Right atrium auricular region (tissue), 2 donors: ENCODE results near the gene DQX1. TPM values are rescaled to one million over a fixed set of nuclear protein-coding genes. Genes with fewer than 3 reads are reported as not detected.
A peak's percentile ranks its signal among the peaks of the same experiment; 100 is the strongest.

Experiments used
- DNase-seq: peaks from one replicate; pipeline ENCODE4 v3.0.0-alpha.2; 2019; ENCODE audit warnings: low spot score
- H3K27ac ChIP-seq, 2 donors: fragments of 200-600 bp; sonication (generic); 1 replicate in 1 of 2; 2 replicates in 1 of 2; pipeline ENCODE4 v1.5.1; 2016 to 2019
- H3K27me3 ChIP-seq, 2 donors: fragments of 200-600 bp; sonication (generic); one replicate each; pipeline versions ENCODE4 v1.5.1 to v1.6.0; 2017 to 2019
- H3K36me3 ChIP-seq: fragments of 200-600 bp; sonication (generic); one replicate; pipeline ENCODE4 v1.5.1; 2016
- H3K4me1 ChIP-seq, 2 donors: fragments of 200-600 bp; sonication (generic); one replicate each; pipeline versions ENCODE4 v1.5.1 to v1.6.0; 2017 to 2019
- H3K4me3 ChIP-seq, 2 donors: fragments of 200-600 bp; sonication (generic); 1 replicate in 1 of 2; 2 replicates in 1 of 2; pipeline ENCODE4 v1.5.1; 2017 to 2019; ENCODE audit warnings: mild to moderate bottlenecking in 1 of 2, moderate library complexity in 1 of 2
- H3K9me3 ChIP-seq, 2 donors: fragments of 200-600 bp; sonication (generic); one replicate each; pipeline ENCODE4 v1.5.1; 2019
- CTCF ChIP-seq, 2 donors: fragments of 200-600 bp; sonication (generic); IDR thresholded peaks; one replicate each; pipeline ENCODE4 v1.5.1; 2019; ENCODE audit warnings: antibody characterized with exemption in 2 of 2
- total RNA-seq, 2 donors: library from RNA; depleted of rRNA; stranded (reverse); fragments of >200 nt; gene quantifications; one replicate each; pipeline ENCODE4 v1.1.0, GENCODE V29; 2016

The DQX1 gene
- total RNA-seq, 2 donors from 2014 or later = not detected

- DNase-seq = no peak
- Histone ChIP-seq H3K9me3 (no peaks in the 10 kb centered on the region), H3K36me3 (no peaks in the 10 kb centered on the region), H3K27ac (no peak overlapping the region), H3K4me1 (peaks cover 0 to 31% of the 10 kb centered on the region in 2 donors), H3K27me3 (peaks cover 42 to 63% of the 10 kb centered on the region in 2 donors), H3K4me3 (peak overlapping the region in 1 of 2 donors; percentile 44)
- TF ChIP-seq CTCF (IDR thresholded peaks at IDR 0.05) = no peak
These were observed 9.4 kb downstream of the DQX1 start for GRCh38 chr2:74516650-74517049.

GRCh38 chr2:74515981-74516633, 9.9 kb downstream of the DQX1 start:
- DNase-seq = no peak
- H3K4me1 ChIP-seq = peaks cover 0 to 31% of the 10 kb centered on the region in 2 donors
- no peaks in the 10 kb centered on the region for H3K9me3 ChIP-seq
- H3K27ac ChIP-seq = no peak overlapping the region
- no peaks in the 10 kb centered on the region for H3K36me3 ChIP-seq
- H3K27me3 ChIP-seq = peaks cover 42 to 64% of the 10 kb centered on the region in 2 donors
- H3K4me3 ChIP-seq = peak overlapping the region; percentile 3 to 44
- no peak for TF ChIP-seq CTCF (IDR thresholded peaks at IDR 0.05)

- no peak for TF ChIP-seq CTCF (IDR thresholded peaks at IDR 0.05)
- H3K27me3 ChIP-seq = peaks cover 42 to 64% of the 10 kb centered on the region in 2 donors
- DNase-seq = no peak
- peak overlapping the region in 1 of 2 donors; percentile 44 for H3K4me3 ChIP-seq
- H3K36me3 ChIP-seq = no peaks in the 10 kb centered on the region
- H3K27ac ChIP-seq = no peak overlapping the region
- H3K4me1 ChIP-seq = peaks cover 0 to 31% of the 10 kb centered on the region in 2 donors
- no peaks in the 10 kb centered on the region for H3K9me3 ChIP-seq
These were observed 10.6 kb downstream of the DQX1 start for GRCh38 chr2:74515271-74515980.

DNA sequence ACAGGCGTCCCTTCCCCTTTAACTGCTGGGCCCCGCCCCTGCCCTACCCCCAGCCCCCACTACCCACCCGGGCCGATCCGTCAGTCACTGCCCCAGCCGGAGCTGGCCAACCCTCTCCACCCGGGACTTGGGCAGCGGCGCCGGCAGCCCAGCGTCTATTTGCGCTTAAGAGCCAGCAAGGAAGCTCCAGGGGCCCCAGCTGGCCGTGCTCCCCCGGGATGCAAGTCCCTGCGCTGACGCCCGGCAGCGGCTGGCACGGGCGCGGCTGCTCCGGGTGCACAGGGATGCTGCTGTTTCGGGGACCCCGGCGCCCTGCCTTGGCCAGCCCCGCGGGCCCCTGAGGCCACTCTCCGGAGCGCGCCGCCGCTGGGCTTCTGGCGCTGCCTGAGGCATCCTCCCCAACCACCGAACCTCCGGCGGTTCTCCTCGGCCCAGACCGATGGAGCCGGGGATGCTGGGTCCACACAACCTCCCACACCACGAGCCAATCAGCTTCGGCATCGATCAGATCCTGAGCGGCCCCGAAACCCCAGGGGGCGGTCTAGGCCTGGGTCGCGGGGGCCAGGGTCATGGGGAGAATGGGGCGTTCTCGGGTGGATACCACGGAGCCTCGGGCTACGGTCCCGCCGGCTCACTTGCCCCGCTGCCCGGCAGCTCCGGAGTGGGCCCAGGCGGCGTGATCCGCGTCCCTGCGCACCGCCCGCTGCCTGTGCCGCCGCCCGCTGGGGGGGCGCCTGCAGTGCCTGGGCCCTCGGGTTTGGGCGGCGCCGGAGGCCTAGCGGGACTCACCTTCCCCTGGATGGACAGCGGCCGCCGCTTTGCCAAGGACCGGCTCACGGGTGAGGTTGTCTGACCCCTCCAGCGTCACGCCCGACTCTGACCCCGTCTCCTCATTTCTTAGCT, 11.4 kb downstream of the DQX1 start, which contains the start of gene TLX2:
Gene TLX2 (plus strand): TSS at position 83 of the 903 bp plus-strand sequence. CDS start 357 bp downstream, at position 440.
- no peak within 1 kb of the TSS for H3K27ac ChIP-seq
- H3K4me3 ChIP-seq = peak within 1 kb of the TSS in 1 of 2 donors; percentile 24
- no peaks in the 10 kb centered on the region for H3K36me3 ChIP-seq
- peaks cover 0 to 31% of the 10 kb centered on the region in 2 donors for H3K4me1 ChIP-seq
- no peak for DNase-seq
- no peaks in the 10 kb centered on the region for H3K9me3 ChIP-seq
- peaks cover 42 to 64% of the 10 kb centered on the region in 2 donors for H3K27me3 ChIP-seq
- no peak for TF ChIP-seq CTCF (IDR thresholded peaks at IDR 0.05)

DNA sequence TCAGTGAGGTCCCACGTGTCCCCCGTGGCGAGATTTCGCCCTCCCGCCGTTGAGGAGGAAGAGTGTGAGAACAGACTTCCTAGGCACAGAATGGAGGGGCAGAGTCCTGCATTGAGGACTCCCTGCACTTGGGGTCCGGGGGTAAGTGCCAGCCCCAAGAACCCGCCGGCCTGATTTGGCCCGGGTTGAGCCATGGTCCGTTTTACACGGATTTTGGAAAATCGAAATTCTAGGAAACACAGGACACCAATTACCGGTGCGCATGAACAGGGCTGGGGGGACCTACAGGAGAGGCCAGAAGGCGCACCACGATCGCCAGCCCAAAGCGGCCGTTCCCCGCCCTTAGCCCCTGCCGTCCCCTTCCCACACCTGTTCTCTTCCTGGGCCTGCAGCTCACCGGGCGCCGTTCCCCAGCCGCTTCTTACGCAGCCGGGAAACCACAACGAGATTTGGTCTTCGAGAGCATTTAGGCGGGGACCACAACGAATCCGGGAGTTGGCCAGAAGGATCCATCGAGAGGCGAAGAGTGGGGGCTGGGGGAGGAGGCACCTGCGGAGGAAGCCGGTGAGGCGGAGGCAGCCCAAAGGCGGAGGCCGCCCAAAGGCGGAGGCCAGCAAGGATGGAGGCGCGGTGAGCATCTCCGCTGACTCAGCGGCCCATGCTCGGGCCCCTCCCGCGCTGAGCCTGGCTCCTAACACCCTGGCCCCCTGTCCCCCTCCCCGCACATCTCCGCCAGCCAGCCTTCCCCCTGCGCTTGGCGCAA, 12.2 kb downstream of the DQX1 start:
- DNase-seq = no peak
- Histone ChIP-seq H3K4me1 (peaks cover 0 to 31% of the 10 kb centered on the region in 2 donors), H3K4me3 (peak overlapping the region in 1 of 2 donors; percentile 24), H3K9me3 (no peaks in the 10 kb centered on the region), H3K36me3 (no peaks in the 10 kb centered on the region), H3K27me3 (peaks cover 38 to 64% of the 10 kb centered on the region in 2 donors), H3K27ac (no peak overlapping the region)
- TF ChIP-seq CTCF (IDR thresholded peaks at IDR 0.05) = no peak
